ENCODE data around the gene C1orf216. TPM values are rescaled to one million over a fixed set of nuclear protein-coding genes. Genes with fewer than 3 reads are reported as not detected.
"Not testable (repeated sequence)": the region's sequence is repeated elsewhere in the genome, so short reads cannot be mapped to it uniquely, and the experiment has no call there.

The C1orf216 gene
- total and polyA plus RNA-seq, 9 donors: 6.5 to 20.0 (median 12.1) TPM

DNA sequence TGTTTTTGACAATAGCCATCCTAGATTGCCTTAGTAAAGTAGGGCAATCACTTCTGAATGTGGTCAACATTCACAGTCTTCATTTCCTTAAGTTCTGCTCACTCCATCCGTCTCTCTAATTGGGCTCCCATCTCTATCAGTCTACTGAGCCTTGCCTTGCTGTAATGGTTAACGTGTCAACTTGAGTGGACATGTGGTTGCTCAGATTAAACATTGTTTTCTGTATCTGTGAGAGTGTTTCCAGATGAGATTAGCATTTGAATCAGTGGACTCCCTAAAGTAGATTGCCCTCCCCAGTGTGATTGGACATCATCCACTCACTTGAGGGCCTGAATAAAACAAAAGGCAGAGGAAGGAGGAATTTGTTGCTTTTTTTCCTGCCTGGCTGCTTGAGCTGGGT, 26.4 kb downstream of the C1orf216 start:
- WGBS, 3 donors: 53 to 62% (median 58%) methylated on average over 2 of the region's 2 CpGs
- no peak for TF ChIP-seq POLR2A (IDR thresholded peaks at IDR 0.05)
- TF ChIP-seq, protein P1, sequence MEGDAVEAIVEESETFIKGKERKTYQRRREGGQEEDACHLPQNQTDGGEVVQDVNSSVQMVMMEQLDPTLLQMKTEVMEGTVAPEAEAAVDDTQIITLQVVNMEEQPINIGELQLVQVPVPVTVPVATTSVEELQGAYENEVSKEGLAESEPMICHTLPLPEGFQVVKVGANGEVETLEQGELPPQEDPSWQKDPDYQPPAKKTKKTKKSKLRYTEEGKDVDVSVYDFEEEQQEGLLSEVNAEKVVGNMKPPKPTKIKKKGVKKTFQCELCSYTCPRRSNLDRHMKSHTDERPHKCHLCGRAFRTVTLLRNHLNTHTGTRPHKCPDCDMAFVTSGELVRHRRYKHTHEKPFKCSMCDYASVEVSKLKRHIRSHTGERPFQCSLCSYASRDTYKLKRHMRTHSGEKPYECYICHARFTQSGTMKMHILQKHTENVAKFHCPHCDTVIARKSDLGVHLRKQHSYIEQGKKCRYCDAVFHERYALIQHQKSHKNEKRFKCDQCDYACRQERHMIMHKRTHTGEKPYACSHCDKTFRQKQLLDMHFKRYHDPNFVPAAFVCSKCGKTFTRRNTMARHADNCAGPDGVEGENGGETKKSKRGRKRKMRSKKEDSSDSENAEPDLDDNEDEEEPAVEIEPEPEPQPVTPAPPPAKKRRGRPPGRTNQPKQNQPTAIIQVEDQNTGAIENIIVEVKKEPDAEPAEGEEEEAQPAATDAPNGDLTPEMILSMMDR (IDR thresholded peaks at IDR 0.05): no peak
- no peak for TF ChIP-seq EP300 (IDR thresholded peaks at IDR 0.05)

GRCh38 chr1:35691571-35692220, 27.0 kb downstream of the C1orf216 start:
- Histone ChIP-seq H3K9me3 (no peaks in the 10 kb centered on the region), H3K27ac (no peak overlapping the region), H3K36me3 (no peaks in the 10 kb centered on the region), H3K4me3 (no peak overlapping the region), H3K27me3 (no peaks in the 10 kb centered on the region), H3K4me1 (ENCODE audit: insufficient read depth) (no peaks in the 10 kb centered on the region)
- intact Hi-C loops (cut with DNase I): no loop called here
- DNase-seq: no peak
- 68 to 80% (median 71%) methylated on average over 8 of the region's 8 CpGs for WGBS, 3 donors
- TF ChIP-seq, protein P1 (IDR thresholded peaks at IDR 0.05): no peak
- TF ChIP-seq POLR2A (IDR thresholded peaks at IDR 0.05): no peak
- no peak for TF ChIP-seq EP300 (IDR thresholded peaks at IDR 0.05)

More for the DNA sequence above, 26.4 kb downstream of the C1orf216 start:
- Histone ChIP-seq H3K27me3 (no peaks in the 10 kb centered on the region), H3K4me3 (no peak overlapping the region), H3K36me3 (no peaks in the 10 kb centered on the region), H3K9me3 (no peaks in the 10 kb centered on the region), H3K4me1 (ENCODE audit: insufficient read depth) (no peaks in the 10 kb centered on the region), H3K27ac (no peak overlapping the region)
- DNase-seq: no peak
- intact Hi-C loops (cut with DNase I): no loop called here

- no peaks in the 10 kb centered on the region for H3K36me3 ChIP-seq
- no peaks in the 10 kb centered on the region for H3K9me3 ChIP-seq
- H3K4me3 ChIP-seq: no peak overlapping the region
- DNase-seq: no peak
- intact Hi-C loops (cut with DNase I): no loop called here
- TF ChIP-seq, protein P1 (IDR thresholded peaks at IDR 0.05): no peak
- TF ChIP-seq POLR2A (IDR thresholded peaks at IDR 0.05) (no peak), EP300 (IDR thresholded peaks at IDR 0.05) (no peak)
- no peak overlapping the region for H3K27ac ChIP-seq
- no peaks in the 10 kb centered on the region for H3K27me3 ChIP-seq
- WGBS, 3 donors: 22 to 38% (median 29%) methylated on average over 9 of the region's 9 CpGs
- H3K4me1 ChIP-seq (ENCODE audit: insufficient read depth): no peaks in the 10 kb centered on the region
Measured at GRCh38 chr1:35691080-35691479, 27.6 kb downstream of the C1orf216 start.

DNA sequence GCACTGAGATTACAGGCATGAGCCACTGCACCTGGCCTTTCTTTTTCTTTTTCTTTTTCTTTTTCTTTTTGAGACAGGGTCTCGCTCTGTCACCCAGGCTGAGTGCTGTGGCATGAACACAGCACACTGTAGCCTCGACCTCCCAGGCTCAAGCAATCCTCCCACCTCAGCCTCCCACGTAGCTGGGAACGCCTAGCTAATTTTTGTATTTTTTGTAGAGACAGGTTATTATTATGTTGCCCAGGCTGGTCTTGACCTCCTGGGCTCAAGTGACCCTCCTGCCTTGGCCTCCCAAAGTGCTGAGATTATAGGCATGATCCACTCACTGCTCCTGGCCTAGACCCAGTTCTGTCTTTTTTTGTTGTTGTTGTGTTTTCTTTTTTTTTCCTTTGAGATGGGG, 28.6 kb downstream of the C1orf216 start:
- H3K4me1 ChIP-seq (ENCODE audit: insufficient read depth); intact Hi-C loops (cut with DNase I); H3K9me3 ChIP-seq; H3K36me3 ChIP-seq; H3K27me3 ChIP-seq; DNase-seq; H3K4me3 ChIP-seq; H3K27ac ChIP-seq: not testable (repeated sequence)
- 63 to 70% (median 65%) methylated on average over 4 of the region's 4 CpGs for WGBS, 3 donors

GRCh38 chr1:35688161-35688560, 30.5 kb downstream of the C1orf216 start:
- H3K9me3 ChIP-seq: no peaks in the 10 kb centered on the region
- 89 to 90% (median 89%) methylated on average over 5 of the region's 5 CpGs for WGBS, 3 donors
- H3K4me3 ChIP-seq: no peak overlapping the region
- H3K27me3 ChIP-seq: no peaks in the 10 kb centered on the region
- no peak overlapping the region for H3K27ac ChIP-seq
- no peaks in the 10 kb centered on the region for H3K4me1 ChIP-seq (ENCODE audit: insufficient read depth)
- TF ChIP-seq POLR2A (IDR thresholded peaks at IDR 0.05) (no peak), EP300 (IDR thresholded peaks at IDR 0.05) (no peak)
- TF ChIP-seq, protein P1 (IDR thresholded peaks at IDR 0.05): no peak
- DNase-seq: no peak
- intact Hi-C loops (cut with DNase I): no loop called here
- no peaks in the 10 kb centered on the region for H3K36me3 ChIP-seq
